Mesenteric fat pad (tissue), 1 donor: ENCODE measurements around the gene PCGF1. TPM values are rescaled to one million over a fixed set of nuclear protein-coding genes. Genes with fewer than 3 reads are reported as not detected.

Experiments used
- total RNA-seq: library from RNA; stranded (reverse); fragmentation: NEBNext Ultra II Directional; extraction: Animal tissue kit (Norgen Biotek cat#: 25700); gene quantifications from one replicate; pipeline ENCODE4 v1.2.1, GENCODE V29; 2021
- donor health status: DM: yes; HTN: yes; CAD: no.

The PCGF1 gene
- total RNA-seq, 1 donor from 2014 or later: 22.1 TPM

Other genes with a start within 250 kb of the PCGF1 start
- gene SLC4A5, start 164.3 kb downstream of the PCGF1 start, total RNA-seq: 2.0 TPM
- gene DCTN1, start 127.4 kb downstream of the PCGF1 start, total RNA-seq: 97.1 TPM
- gene C2orf81, start 86.1 kb downstream of the PCGF1 start, total RNA-seq: 1.1 TPM
- gene WDR54, start 86.0 kb downstream of the PCGF1 start, total RNA-seq: 4.6 TPM
- 11.3 TPM for gene RTKN, start 65.8 kb downstream of the PCGF1 start, total RNA-seq
- 30.6 TPM for gene INO80B, start 52.6 kb downstream of the PCGF1 start, total RNA-seq
- gene WBP1, start 49.3 kb downstream of the PCGF1 start, total RNA-seq: 45.5 TPM
- gene MOGS, start 42.3 kb downstream of the PCGF1 start, total RNA-seq: 45.6 TPM
- 102 TPM for gene MRPL53, start 35.0 kb downstream of the PCGF1 start, total RNA-seq
- 9.1 TPM for gene CCDC142, start 24.7 kb downstream of the PCGF1 start, total RNA-seq
- 16.8 TPM for gene TTC31, start 24.6 kb downstream of the PCGF1 start, total RNA-seq
- 2.6 TPM for gene LBX2, start 8.1 kb downstream of the PCGF1 start, total RNA-seq
- not detected for gene TLX2, start 6.8 kb upstream of the PCGF1 start, total RNA-seq
- not detected for gene DQX1, start 18.5 kb upstream of the PCGF1 start, total RNA-seq
- gene AUP1, start 22.0 kb upstream of the PCGF1 start, total RNA-seq: 112 TPM
- 35.8 TPM for gene HTRA2, start 22.2 kb upstream of the PCGF1 start, total RNA-seq
- 8.2 TPM for gene LOXL3, start 46.2 kb upstream of the PCGF1 start, total RNA-seq
- gene DOK1, start 47.0 kb upstream of the PCGF1 start, total RNA-seq: 38.2 TPM
- 0.32 TPM for gene M1AP, start 140.6 kb upstream of the PCGF1 start, total RNA-seq
- 6.6 TPM for gene SEMA4F, start 146.6 kb upstream of the PCGF1 start, total RNA-seq